ENCODE results near the gene SAYSD1.

DNA sequence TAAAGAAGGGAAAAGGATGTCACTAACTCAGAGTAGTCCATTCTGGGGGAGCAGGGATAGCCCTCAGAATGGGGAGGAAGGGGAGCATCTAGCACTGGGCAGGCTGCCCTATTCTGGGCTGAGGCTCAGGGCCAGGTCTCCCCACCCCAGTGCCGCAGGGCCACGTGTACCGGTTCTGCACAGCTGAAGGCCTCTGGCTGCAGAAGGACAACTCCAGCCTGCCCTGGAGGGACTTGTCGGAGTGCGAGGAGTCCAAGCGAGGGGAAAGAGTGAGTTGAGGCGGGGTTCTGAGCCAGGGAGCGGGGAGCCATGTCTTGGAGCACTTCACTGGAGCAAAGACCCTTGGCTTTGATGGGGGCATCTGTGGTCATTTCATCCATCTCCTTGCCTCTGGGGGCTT is 49.4 kb downstream of the SAYSD1 start:
- TF ChIP-seq, protein P1, sequence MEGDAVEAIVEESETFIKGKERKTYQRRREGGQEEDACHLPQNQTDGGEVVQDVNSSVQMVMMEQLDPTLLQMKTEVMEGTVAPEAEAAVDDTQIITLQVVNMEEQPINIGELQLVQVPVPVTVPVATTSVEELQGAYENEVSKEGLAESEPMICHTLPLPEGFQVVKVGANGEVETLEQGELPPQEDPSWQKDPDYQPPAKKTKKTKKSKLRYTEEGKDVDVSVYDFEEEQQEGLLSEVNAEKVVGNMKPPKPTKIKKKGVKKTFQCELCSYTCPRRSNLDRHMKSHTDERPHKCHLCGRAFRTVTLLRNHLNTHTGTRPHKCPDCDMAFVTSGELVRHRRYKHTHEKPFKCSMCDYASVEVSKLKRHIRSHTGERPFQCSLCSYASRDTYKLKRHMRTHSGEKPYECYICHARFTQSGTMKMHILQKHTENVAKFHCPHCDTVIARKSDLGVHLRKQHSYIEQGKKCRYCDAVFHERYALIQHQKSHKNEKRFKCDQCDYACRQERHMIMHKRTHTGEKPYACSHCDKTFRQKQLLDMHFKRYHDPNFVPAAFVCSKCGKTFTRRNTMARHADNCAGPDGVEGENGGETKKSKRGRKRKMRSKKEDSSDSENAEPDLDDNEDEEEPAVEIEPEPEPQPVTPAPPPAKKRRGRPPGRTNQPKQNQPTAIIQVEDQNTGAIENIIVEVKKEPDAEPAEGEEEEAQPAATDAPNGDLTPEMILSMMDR (conservative IDR thresholded peaks at IDR 0.05; ENCODE audit: low read depth, low read length), result no peak
- no peak for TF ChIP-seq EZH2 (IDR thresholded peaks at IDR 0.05; ENCODE audit: low read length, unreplicated experiment)
- TF ChIP-seq EZH2phosphoT487 (IDR thresholded peaks at IDR 0.05; ENCODE audit: borderline replicate concordance, low read length), result no peak
